Thyroid gland (tissue), 4 donors: ENCODE measurements around the gene CDH4. TPM values are rescaled to one million over a fixed set of nuclear protein-coding genes. Genes with fewer than 3 reads are reported as not detected.

ENCODE experiments used
- DNase-seq, 2 donors: peaks; one replicate each; pipeline ENCODE4 v3.0.0-alpha.2; 2019
- H3K27ac ChIP-seq, 3 donors: fragments of 200-600 bp; sonication (generic); 1 replicate in 2 of 3; 2 replicates in 1 of 3; pipeline ENCODE4 v1.5.1; 2016 to 2019; ENCODE audit warnings: mild to moderate bottlenecking in 1 of 3, moderate library complexity in 1 of 3
- H3K27me3 ChIP-seq: fragments of 200-600 bp; sonication (generic); one replicate; pipeline ENCODE4 v1.5.1; 2019
- H3K36me3 ChIP-seq, 2 donors: fragments of 200-600 bp; sonication (generic); one replicate each; pipeline ENCODE4 v1.5.1; 2016 to 2019
- H3K4me1 ChIP-seq, 2 donors: fragments of 200-600 bp; sonication (generic); one replicate each; pipeline ENCODE4 v1.5.1; 2017 to 2019
- H3K4me3 ChIP-seq, 3 donors: fragments of 200-600 bp; sonication (generic); replicated peaks in 1 of 3; 1 replicate in 2 of 3; 2 replicates in 1 of 3; pipeline ENCODE4 v1.5.1; 2016; ENCODE audit warnings: mild to moderate bottlenecking in 1 of 3
- H3K9me3 ChIP-seq: fragments of 200-600 bp; sonication (generic); one replicate; pipeline ENCODE4 v1.5.1; 2017
- CTCF ChIP-seq, 6 experiments: fragments of 200-600 bp in 3 of 6; fragments of 450-650 bp in 3 of 6; sonication (generic) in 3 of 6; IDR thresholded peaks; one replicate each; pipeline ENCODE4 v1.5.1; 2016 to 2019; ENCODE audit warnings: antibody characterized with exemption in 6 of 6, mild to moderate bottlenecking in 2 of 6, inconsistent platforms in 1 of 6, moderate library complexity in 1 of 6
- POLR2A ChIP-seq, 2 donors: fragments of 450-650 bp; IDR thresholded peaks; one replicate each; pipeline ENCODE4 v1.6.1; 2017; ENCODE audit warnings: antibody characterized with exemption in 2 of 2, mild to moderate bottlenecking in 2 of 2, moderate library complexity in 1 of 2
- WGBS, 2 donors: methylation state at CpG; one replicate each; pipeline ENCODE4 v1.1.5; 2017; 5-methylcytosine and 5-hydroxymethylcytosine counted together
- intact Hi-C: fragments of 100-400 bp; cut with DNase I; formaldehyde crosslinking; loops from one replicate; pipeline ENCODE4 v1.15.1; 2023
- total RNA-seq, 4 donors: library from RNA; depleted of rRNA; stranded (reverse); fragments of >200 nt; gene quantifications; one replicate each; pipeline ENCODE4 v1.2.3, GENCODE V29; 2016

CDH4 gene
- total RNA-seq, 4 donors from 2014 or later = 0.22 to 0.29 (median 0.29) TPM; not detected in 1

- Histone ChIP-seq H3K4me3 (no peak overlapping the region), H3K27me3 (no peaks in the 10 kb centered on the region), H3K9me3 (no peaks in the 10 kb centered on the region), H3K27ac (no peak overlapping the region), H3K36me3 (no peaks in the 10 kb centered on the region), H3K4me1 (no peaks in the 10 kb centered on the region)
- WGBS, 2 donors = 88 to 93% methylated on average over 1 of the region's 1 CpG
- intact Hi-C loops = no loop called here
- TF ChIP-seq POLR2A (IDR thresholded peaks at IDR 0.05) (no peak), CTCF (IDR thresholded peaks at IDR 0.05) (no peak)
- no peak for DNase-seq
Observed at GRCh38 chr20:61217848-61218247, 34.2 kb upstream of the CDH4 start.

- DNase-seq = no peak
- Histone ChIP-seq H3K36me3 (no peaks in the 10 kb centered on the region), H3K9me3 (no peaks in the 10 kb centered on the region), H3K27me3 (no peaks in the 10 kb centered on the region), H3K27ac (no peak overlapping the region), H3K4me1 (no peaks in the 10 kb centered on the region), H3K4me3 (no peak overlapping the region)
- intact Hi-C loops = no loop called here
- no peak for TF ChIP-seq POLR2A (IDR thresholded peaks at IDR 0.05)
- TF ChIP-seq CTCF (IDR thresholded peaks at IDR 0.05) = no peak
Observed at GRCh38 chr20:61219021-61219431, 33.0 kb upstream of the CDH4 start.

- 76 to 79% methylated on average over 4 of the region's 4 CpGs for WGBS, 2 donors
Observed at GRCh38 chr20:61220131-61220530, 31.9 kb upstream of the CDH4 start.

GRCh38 chr20:61220626-61221325, 31.3 kb upstream of the CDH4 start:
- H3K27me3 ChIP-seq = no peaks in the 10 kb centered on the region
- 79 to 85% methylated on average over 17 of the region's 17 CpGs for WGBS, 2 donors
- no peak for DNase-seq
- no peaks in the 10 kb centered on the region for H3K4me1 ChIP-seq
- intact Hi-C loops = loop anchor here (10.0 kb wide), 1 partner anchor 1006 kb away; no protein-coding TSS in a partner anchor
- no peak overlapping the region for H3K27ac ChIP-seq
- H3K9me3 ChIP-seq = no peaks in the 10 kb centered on the region
- no peaks in the 10 kb centered on the region for H3K36me3 ChIP-seq
- no peak overlapping the region for H3K4me3 ChIP-seq
- TF ChIP-seq POLR2A (IDR thresholded peaks at IDR 0.05) = no peak
- no peak for TF ChIP-seq CTCF (IDR thresholded peaks at IDR 0.05)

More at GRCh38 chr20:61220131-61220530, 31.9 kb upstream of the CDH4 start:
- no peaks in the 10 kb centered on the region for H3K36me3 ChIP-seq
- TF ChIP-seq POLR2A (IDR thresholded peaks at IDR 0.05) = no peak
- no peak for TF ChIP-seq CTCF (IDR thresholded peaks at IDR 0.05)
- no peaks in the 10 kb centered on the region for H3K4me1 ChIP-seq
- intact Hi-C loops = loop anchor here (10.0 kb wide), 1 partner anchor 1005 kb away; no protein-coding TSS in a partner anchor
- no peak for DNase-seq
- no peaks in the 10 kb centered on the region for H3K9me3 ChIP-seq
- no peak overlapping the region for H3K27ac ChIP-seq
- no peak overlapping the region for H3K4me3 ChIP-seq
- no peaks in the 10 kb centered on the region for H3K27me3 ChIP-seq

GRCh38 chr20:61222699-61223098, 29.4 kb upstream of the CDH4 start:
- H3K4me3 ChIP-seq = no peak overlapping the region
- no peaks in the 10 kb centered on the region for H3K36me3 ChIP-seq
- TF ChIP-seq POLR2A (IDR thresholded peaks at IDR 0.05) = no peak
- no peak for TF ChIP-seq CTCF (IDR thresholded peaks at IDR 0.05)
- intact Hi-C loops = loop anchor here (10.0 kb wide), 1 partner anchor 1008 kb away; no protein-coding TSS in a partner anchor
- WGBS, 2 donors = 84 to 86% methylated on average over 3 of the region's 3 CpGs
- H3K4me1 ChIP-seq = no peaks in the 10 kb centered on the region
- H3K27me3 ChIP-seq = no peaks in the 10 kb centered on the region
- no peak for DNase-seq
- no peak overlapping the region for H3K27ac ChIP-seq
- H3K9me3 ChIP-seq = no peaks in the 10 kb centered on the region
